ENCODE results near the gene GSK3A.

DNA sequence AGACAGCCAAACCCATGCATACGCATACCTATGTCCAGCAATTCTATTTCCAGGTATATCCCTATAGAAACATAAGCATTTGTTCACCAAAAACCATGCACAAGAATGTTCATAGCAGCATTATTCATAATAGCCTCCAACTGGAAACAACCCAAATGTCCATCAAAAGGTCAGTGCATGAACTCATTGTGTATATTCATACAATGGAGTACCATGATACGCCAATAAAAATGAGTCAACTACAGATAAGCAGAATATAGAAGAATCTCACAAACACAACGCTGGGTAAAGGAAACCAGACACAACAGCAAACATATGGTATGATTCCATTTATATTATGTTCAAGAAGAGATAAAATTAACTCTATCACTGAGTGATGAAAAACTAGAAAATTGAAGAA lies 48.7 kb downstream of the GSK3A start:
- TF ChIP-seq, protein P1, sequence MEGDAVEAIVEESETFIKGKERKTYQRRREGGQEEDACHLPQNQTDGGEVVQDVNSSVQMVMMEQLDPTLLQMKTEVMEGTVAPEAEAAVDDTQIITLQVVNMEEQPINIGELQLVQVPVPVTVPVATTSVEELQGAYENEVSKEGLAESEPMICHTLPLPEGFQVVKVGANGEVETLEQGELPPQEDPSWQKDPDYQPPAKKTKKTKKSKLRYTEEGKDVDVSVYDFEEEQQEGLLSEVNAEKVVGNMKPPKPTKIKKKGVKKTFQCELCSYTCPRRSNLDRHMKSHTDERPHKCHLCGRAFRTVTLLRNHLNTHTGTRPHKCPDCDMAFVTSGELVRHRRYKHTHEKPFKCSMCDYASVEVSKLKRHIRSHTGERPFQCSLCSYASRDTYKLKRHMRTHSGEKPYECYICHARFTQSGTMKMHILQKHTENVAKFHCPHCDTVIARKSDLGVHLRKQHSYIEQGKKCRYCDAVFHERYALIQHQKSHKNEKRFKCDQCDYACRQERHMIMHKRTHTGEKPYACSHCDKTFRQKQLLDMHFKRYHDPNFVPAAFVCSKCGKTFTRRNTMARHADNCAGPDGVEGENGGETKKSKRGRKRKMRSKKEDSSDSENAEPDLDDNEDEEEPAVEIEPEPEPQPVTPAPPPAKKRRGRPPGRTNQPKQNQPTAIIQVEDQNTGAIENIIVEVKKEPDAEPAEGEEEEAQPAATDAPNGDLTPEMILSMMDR (IDR thresholded peaks at IDR 0.05; ENCODE audit: control extremely low read depth in 1 of 3, insufficient read depth in 1 of 3, low read depth in 1 of 3, low read length in 3 of 3) = no peak
- TF ChIP-seq MAFK (IDR thresholded peaks at IDR 0.05; ENCODE audit: low read depth, low read length) (no peak), POLR2AphosphoS5 (IDR thresholded peaks at IDR 0.05; ENCODE audit: low read depth, low read length) (no peak), CBX8 (IDR thresholded peaks at IDR 0.05; ENCODE audit: borderline replicate concordance, low read depth, low read length) (no peak), SIX5 (IDR thresholded peaks at IDR 0.05; ENCODE audit: low read depth, low read length) (no peak), BRCA1 (IDR thresholded peaks at IDR 0.05; ENCODE audit: low read depth, low read length) (no peak), EZH2 (IDR thresholded peaks at IDR 0.05; ENCODE audit: low read depth, low read length, severe bottlenecking) (no peak), EP300 (IDR thresholded peaks at IDR 0.05; ENCODE audit: borderline replicate concordance in 1 of 2, low read depth in 2 of 2, low read length in 2 of 2) (no peak)
- TF ChIP-seq, protein P2, sequence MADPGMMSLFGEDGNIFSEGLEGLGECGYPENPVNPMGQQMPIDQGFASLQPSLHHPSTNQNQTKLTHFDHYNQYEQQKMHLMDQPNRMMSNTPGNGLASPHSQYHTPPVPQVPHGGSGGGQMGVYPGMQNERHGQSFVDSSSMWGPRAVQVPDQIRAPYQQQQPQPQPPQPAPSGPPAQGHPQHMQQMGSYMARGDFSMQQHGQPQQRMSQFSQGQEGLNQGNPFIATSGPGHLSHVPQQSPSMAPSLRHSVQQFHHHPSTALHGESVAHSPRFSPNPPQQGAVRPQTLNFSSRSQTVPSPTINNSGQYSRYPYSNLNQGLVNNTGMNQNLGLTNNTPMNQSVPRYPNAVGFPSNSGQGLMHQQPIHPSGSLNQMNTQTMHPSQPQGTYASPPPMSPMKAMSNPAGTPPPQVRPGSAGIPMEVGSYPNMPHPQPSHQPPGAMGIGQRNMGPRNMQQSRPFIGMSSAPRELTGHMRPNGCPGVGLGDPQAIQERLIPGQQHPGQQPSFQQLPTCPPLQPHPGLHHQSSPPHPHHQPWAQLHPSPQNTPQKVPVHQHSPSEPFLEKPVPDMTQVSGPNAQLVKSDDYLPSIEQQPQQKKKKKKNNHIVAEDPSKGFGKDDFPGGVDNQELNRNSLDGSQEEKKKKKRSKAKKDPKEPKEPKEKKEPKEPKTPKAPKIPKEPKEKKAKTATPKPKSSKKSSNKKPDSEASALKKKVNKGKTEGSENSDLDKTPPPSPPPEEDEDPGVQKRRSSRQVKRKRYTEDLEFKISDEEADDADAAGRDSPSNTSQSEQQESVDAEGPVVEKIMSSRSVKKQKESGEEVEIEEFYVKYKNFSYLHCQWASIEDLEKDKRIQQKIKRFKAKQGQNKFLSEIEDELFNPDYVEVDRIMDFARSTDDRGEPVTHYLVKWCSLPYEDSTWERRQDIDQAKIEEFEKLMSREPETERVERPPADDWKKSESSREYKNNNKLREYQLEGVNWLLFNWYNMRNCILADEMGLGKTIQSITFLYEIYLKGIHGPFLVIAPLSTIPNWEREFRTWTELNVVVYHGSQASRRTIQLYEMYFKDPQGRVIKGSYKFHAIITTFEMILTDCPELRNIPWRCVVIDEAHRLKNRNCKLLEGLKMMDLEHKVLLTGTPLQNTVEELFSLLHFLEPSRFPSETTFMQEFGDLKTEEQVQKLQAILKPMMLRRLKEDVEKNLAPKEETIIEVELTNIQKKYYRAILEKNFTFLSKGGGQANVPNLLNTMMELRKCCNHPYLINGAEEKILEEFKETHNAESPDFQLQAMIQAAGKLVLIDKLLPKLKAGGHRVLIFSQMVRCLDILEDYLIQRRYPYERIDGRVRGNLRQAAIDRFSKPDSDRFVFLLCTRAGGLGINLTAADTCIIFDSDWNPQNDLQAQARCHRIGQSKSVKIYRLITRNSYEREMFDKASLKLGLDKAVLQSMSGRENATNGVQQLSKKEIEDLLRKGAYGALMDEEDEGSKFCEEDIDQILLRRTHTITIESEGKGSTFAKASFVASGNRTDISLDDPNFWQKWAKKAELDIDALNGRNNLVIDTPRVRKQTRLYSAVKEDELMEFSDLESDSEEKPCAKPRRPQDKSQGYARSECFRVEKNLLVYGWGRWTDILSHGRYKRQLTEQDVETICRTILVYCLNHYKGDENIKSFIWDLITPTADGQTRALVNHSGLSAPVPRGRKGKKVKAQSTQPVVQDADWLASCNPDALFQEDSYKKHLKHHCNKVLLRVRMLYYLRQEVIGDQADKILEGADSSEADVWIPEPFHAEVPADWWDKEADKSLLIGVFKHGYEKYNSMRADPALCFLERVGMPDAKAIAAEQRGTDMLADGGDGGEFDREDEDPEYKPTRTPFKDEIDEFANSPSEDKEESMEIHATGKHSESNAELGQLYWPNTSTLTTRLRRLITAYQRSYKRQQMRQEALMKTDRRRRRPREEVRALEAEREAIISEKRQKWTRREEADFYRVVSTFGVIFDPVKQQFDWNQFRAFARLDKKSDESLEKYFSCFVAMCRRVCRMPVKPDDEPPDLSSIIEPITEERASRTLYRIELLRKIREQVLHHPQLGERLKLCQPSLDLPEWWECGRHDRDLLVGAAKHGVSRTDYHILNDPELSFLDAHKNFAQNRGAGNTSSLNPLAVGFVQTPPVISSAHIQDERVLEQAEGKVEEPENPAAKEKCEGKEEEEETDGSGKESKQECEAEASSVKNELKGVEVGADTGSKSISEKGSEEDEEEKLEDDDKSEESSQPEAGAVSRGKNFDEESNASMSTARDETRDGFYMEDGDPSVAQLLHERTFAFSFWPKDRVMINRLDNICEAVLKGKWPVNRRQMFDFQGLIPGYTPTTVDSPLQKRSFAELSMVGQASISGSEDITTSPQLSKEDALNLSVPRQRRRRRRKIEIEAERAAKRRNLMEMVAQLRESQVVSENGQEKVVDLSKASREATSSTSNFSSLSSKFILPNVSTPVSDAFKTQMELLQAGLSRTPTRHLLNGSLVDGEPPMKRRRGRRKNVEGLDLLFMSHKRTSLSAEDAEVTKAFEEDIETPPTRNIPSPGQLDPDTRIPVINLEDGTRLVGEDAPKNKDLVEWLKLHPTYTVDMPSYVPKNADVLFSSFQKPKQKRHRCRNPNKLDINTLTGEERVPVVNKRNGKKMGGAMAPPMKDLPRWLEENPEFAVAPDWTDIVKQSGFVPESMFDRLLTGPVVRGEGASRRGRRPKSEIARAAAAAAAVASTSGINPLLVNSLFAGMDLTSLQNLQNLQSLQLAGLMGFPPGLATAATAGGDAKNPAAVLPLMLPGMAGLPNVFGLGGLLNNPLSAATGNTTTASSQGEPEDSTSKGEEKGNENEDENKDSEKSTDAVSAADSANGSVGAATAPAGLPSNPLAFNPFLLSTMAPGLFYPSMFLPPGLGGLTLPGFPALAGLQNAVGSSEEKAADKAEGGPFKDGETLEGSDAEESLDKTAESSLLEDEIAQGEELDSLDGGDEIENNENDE (IDR thresholded peaks at IDR 0.05; ENCODE audit: insufficient replicate concordance, low read length) = no peak
- TF ChIP-seq, protein P3, sequence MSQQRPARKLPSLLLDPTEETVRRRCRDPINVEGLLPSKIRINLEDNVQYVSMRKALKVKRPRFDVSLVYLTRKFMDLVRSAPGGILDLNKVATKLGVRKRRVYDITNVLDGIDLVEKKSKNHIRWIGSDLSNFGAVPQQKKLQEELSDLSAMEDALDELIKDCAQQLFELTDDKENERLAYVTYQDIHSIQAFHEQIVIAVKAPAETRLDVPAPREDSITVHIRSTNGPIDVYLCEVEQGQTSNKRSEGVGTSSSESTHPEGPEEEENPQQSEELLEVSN (IDR thresholded peaks at IDR 0.05) = no peak
